Mesendoderm (in vitro differentiated cells): ENCODE data around the gene PRSS38.
"Not testable (repeated sequence)": the region's sequence is repeated elsewhere in the genome, so short reads cannot be mapped to it uniquely, and the experiment has no call there.

Experiments
- DNase-seq: peaks from one replicate; pipeline ENCODE4 v3.0.0; 2013
- H2AK5ac ChIP-seq: 2 replicates; pipeline ENCODE4 v1.6.1; 2013; ENCODE audit warnings: low read length, inconsistent platforms
- H2BK120ac ChIP-seq: 2 replicates; pipeline ENCODE4 v1.6.1; 2013; ENCODE audit warnings: low read depth, mild to moderate bottlenecking, low read length, moderate library complexity, mixed read lengths
- H2BK15ac ChIP-seq: replicated peaks from 2 replicates; pipeline ENCODE4 v1.6.1; 2013; ENCODE audit warnings: low read depth, mild to moderate bottlenecking, moderate library complexity
- H2BK5ac ChIP-seq: 2 replicates; pipeline ENCODE4 v1.6.1; 2013; ENCODE audit warnings: low read length, inconsistent platforms
- H3K18ac ChIP-seq: 2 replicates; pipeline ENCODE4 v1.6.1; 2013; ENCODE audit warnings: mild to moderate bottlenecking, low read length, mixed read lengths
- H3K23ac ChIP-seq: one replicate; pipeline ENCODE4 v1.6.1; 2013; ENCODE audit warnings: low read length
- H3K27ac ChIP-seq: 2 replicates; pipeline ENCODE4 v1.5.1; 2013; ENCODE audit warnings: low read depth, mild to moderate bottlenecking, inconsistent platforms, low read length, moderate library complexity
- H3K27me3 ChIP-seq: 2 replicates; pipeline ENCODE4 v1.6.1; 2013; ENCODE audit warnings: low read length, control low read depth, mild to moderate bottlenecking, inconsistent platforms; ENCODE audit not compliant: insufficient read depth, poor library complexity
- H3K36me3 ChIP-seq: 2 replicates; pipeline ENCODE4 v1.6.1; 2013; ENCODE audit warnings: low read length, inconsistent platforms; ENCODE audit not compliant: control insufficient read depth, insufficient read depth
- H3K4ac ChIP-seq: one replicate; pipeline ENCODE4 v1.6.1; 2013; ENCODE audit warnings: low read depth, mild to moderate bottlenecking, low read length, moderate library complexity
- H3K4me1 ChIP-seq: 2 replicates; pipeline ENCODE4 v1.6.1; 2013; ENCODE audit warnings: low read depth, low read length, inconsistent platforms; ENCODE audit not compliant: control insufficient read depth
- H3K4me2 ChIP-seq: 2 replicates; pipeline ENCODE4 v1.6.1; 2013; ENCODE audit warnings: low read length
- H3K4me3 ChIP-seq: 2 replicates; pipeline ENCODE4 v1.5.1; 2013; ENCODE audit warnings: mild to moderate bottlenecking, low read length
- H3K56ac ChIP-seq: one replicate; pipeline ENCODE4 v1.6.1; 2013; ENCODE audit warnings: low read length
- H3K79me1 ChIP-seq: 2 replicates; pipeline ENCODE4 v1.6.1; 2013; ENCODE audit warnings: low read length, inconsistent platforms
- H3K79me2 ChIP-seq: 2 replicates; pipeline ENCODE4 v1.6.1; 2013; ENCODE audit warnings: mild to moderate bottlenecking, low read length; ENCODE audit not compliant: control insufficient read depth, insufficient read depth
- H3K9ac ChIP-seq: 2 replicates; pipeline ENCODE4 v1.6.1; 2013; ENCODE audit warnings: low read length, inconsistent platforms
- H4K5ac ChIP-seq: one replicate; pipeline ENCODE4 v1.6.1; 2013; ENCODE audit warnings: low read length
- H4K8ac ChIP-seq: one replicate; pipeline ENCODE4 v1.6.1; 2013; ENCODE audit warnings: low read depth, mild to moderate bottlenecking, control low read depth, low read length, moderate library complexity
- WGBS: extraction: QIAGEN DNeasy Blood & Tissue Kit; methylation state at CpG from one replicate; pipeline ENCODE4 v1.1.7; 2013; ENCODE audit warnings: low lambda C conversion rate, missing lambda C conversion rate; ENCODE audit not compliant: insufficient coverage; ENCODE audit errors: extremely low coverage; 5-methylcytosine and 5-hydroxymethylcytosine counted together

PRSS38 gene

DNA sequence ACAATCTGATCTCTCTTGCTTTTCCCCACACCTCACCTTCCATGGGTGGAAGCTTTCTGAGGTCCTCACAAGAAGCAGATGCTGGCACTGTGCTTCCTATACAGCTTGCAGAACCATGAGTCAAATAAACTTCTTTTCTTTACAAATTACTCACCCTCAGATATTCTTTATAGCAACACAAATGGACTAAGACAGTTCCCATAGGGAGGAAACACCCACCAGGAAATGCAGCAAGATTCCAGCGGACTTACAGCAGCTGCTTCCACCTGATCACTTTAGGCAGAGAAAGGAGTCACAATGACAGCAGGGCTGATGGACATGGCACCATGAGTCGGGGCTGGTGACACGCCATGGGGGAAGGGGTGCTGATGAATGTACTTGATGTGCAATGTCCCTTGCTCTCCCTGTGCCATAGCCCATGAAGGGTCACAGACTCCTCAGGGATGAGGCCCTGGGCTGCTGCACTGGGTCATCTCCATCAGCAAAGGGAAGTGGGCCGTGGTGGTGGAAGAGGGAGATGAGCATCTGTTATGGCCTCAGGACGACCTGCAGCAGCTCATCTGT, 53.9 kb downstream of the PRSS38 start:
- Histone ChIP-seq H3K79me1 (no peaks in the 10 kb centered on the region), H4K8ac (no peak overlapping the region), H3K27ac (no peak overlapping the region), H2BK120ac (no peak overlapping the region), H3K9ac (no peak overlapping the region), H3K4me3 (no peak overlapping the region), H3K79me2 (no peaks in the 10 kb centered on the region), H2BK15ac (no peak overlapping the region), H3K4me1 (no peaks in the 10 kb centered on the region), H3K27me3 (no peaks in the 10 kb centered on the region), H3K36me3 (no peaks in the 10 kb centered on the region), H2AK5ac (no peak overlapping the region), H2BK5ac (no peak overlapping the region), H3K56ac (no peak overlapping the region), H4K5ac (no peak overlapping the region), H3K4ac (no peak overlapping the region), H3K18ac (no peak overlapping the region), H3K23ac (no peak overlapping the region), H3K4me2 (no peak overlapping the region)
- no peak for DNase-seq
- no CpG with 5 or more reads among the region's 5 CpGs for WGBS

DNA sequence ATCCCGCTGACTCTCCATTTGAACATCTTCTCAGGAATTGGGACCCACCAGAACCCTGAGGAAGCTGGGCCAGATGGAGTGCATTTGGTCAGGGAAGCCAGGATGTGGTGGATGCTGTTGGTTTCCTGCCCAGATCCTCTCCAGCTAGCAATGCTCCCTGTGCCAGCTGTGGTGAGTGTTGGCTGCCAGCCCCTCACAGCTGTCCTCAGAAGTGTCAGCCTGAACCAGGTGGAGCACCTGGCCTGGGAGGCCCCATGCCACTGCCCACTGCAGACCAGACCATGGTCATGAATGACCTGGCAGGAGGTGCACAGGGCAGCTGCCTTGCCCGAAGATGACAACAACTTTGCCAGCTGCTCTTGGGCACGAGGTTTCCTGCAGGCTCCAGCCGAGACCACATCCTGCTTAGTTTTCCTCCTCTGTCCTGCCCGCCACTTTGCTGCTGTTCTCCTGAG, 54.4 kb downstream of the PRSS38 start:
- H3K36me3 ChIP-seq = no peaks in the 10 kb centered on the region
- no peak overlapping the region for H3K27ac ChIP-seq

DNA sequence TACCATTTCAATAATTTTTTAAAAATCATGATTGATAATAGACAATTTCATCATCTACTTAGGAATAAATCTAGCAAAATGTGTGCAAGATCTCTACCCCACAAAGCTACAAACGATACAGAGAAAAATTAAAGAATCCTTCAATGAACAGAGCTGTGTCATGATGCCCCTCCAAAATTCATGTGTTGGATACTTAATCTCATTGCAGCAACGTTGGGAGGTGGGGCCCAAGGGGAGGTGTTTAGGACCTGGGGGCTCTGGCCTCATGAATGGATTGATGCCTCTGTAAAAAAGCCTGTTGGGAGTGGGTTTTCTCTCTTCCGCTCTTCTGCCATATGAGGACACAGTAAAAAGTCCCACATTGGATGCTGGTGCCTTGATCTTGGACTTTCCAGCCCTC, 54.9 kb downstream of the PRSS38 start:
- Histone ChIP-seq H3K4me1 (no peaks in the 10 kb centered on the region), H3K23ac (no peak overlapping the region), H3K9ac (no peak overlapping the region), H3K36me3 (no peaks in the 10 kb centered on the region), H2AK5ac (no peak overlapping the region), H3K79me2 (no peaks in the 10 kb centered on the region), H3K56ac (no peak overlapping the region), H3K4me3 (no peak overlapping the region), H2BK5ac (no peak overlapping the region), H3K27ac (no peak overlapping the region), H4K5ac (no peak overlapping the region), H3K4me2 (no peak overlapping the region), H3K18ac (no peak overlapping the region), H2BK15ac (no peak overlapping the region), H4K8ac (no peak overlapping the region), H3K4ac (no peak overlapping the region), H2BK120ac (no peak overlapping the region), H3K27me3 (no peaks in the 10 kb centered on the region), H3K79me1 (no peaks in the 10 kb centered on the region)
- no CpG with 5 or more reads among the region's 3 CpGs for WGBS
- DNase-seq = no peak

More for the DNA sequence above, 54.4 kb downstream of the PRSS38 start:
- H3K79me1 ChIP-seq = no peaks in the 10 kb centered on the region
- no peaks in the 10 kb centered on the region for H3K4me1 ChIP-seq
- H2AK5ac ChIP-seq = no peak overlapping the region
- no peak overlapping the region for H2BK5ac ChIP-seq
- H3K4ac ChIP-seq = no peak overlapping the region
- no peak overlapping the region for H3K4me2 ChIP-seq
- WGBS = no CpG with 5 or more reads among the region's 5 CpGs
- no peak overlapping the region for H4K8ac ChIP-seq
- H3K23ac ChIP-seq = no peak overlapping the region
- DNase-seq = no peak
- H3K18ac ChIP-seq = no peak overlapping the region
- H3K79me2 ChIP-seq = no peaks in the 10 kb centered on the region
- no peak overlapping the region for H3K56ac ChIP-seq
- H3K4me3 ChIP-seq = no peak overlapping the region
- no peak overlapping the region for H3K9ac ChIP-seq
- no peak overlapping the region for H2BK15ac ChIP-seq
- no peaks in the 10 kb centered on the region for H3K27me3 ChIP-seq
- H4K5ac ChIP-seq = no peak overlapping the region
- H2BK120ac ChIP-seq = no peak overlapping the region

DNA sequence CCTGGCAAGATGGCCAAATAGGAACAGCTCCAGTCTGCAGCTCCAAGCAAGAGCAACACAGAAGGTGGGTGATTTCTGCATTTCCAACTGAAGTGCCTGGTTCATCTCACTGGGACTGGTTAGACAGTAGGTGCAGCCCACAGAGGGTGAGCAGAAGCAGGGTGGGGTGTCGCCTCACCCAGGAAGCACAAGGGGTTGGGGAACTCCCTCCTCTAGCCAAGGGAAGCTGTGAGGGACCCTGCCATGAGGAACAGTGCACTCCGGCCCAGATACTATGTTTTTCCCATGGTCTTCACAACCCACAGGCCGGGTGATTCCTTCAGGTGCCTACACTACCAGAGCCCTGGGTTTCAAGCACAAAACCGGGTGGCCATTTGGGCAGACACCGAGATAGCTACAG, 56.4 kb downstream of the PRSS38 start:
- not testable (repeated sequence) for H2BK120ac ChIP-seq, H3K4ac ChIP-seq, H3K4me1 ChIP-seq, H3K9ac ChIP-seq, H3K79me1 ChIP-seq, H3K36me3 ChIP-seq, H3K4me2 ChIP-seq, H3K56ac ChIP-seq, DNase-seq, H3K4me3 ChIP-seq, H3K79me2 ChIP-seq, H3K27me3 ChIP-seq, H4K5ac ChIP-seq, H3K18ac ChIP-seq, H2AK5ac ChIP-seq, H3K23ac ChIP-seq, H2BK15ac ChIP-seq, H4K8ac ChIP-seq, H3K27ac ChIP-seq, H2BK5ac ChIP-seq
- WGBS = no CpG with 5 or more reads among the region's 5 CpGs

DNA sequence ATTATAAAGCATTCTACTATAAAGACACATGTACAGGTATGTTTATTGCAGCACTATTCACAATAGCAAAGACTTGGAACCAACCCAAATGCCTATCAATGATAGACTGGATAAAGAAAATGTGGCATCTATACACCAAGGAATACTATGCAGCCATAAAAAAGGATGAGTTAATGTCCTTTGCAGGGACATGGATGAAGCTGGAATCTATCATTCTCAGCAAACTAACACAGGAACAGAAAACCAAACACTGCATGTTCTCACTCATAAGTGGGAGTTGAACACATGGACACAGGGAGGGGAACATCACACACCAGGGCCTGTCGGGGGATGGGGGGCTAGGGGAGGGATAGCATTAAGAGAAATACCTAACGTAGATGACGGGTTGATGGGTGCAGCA, 62.3 kb downstream of the PRSS38 start:
- not testable (repeated sequence) for H3K79me2 ChIP-seq, H3K4ac ChIP-seq, H2BK15ac ChIP-seq, H3K4me1 ChIP-seq, H3K23ac ChIP-seq, H3K18ac ChIP-seq, H3K36me3 ChIP-seq, H3K4me3 ChIP-seq, H3K27ac ChIP-seq, H3K56ac ChIP-seq, H3K27me3 ChIP-seq, H3K9ac ChIP-seq, H3K79me1 ChIP-seq, H2BK5ac ChIP-seq, H2BK120ac ChIP-seq, DNase-seq, H3K4me2 ChIP-seq, H4K8ac ChIP-seq, H2AK5ac ChIP-seq, H4K5ac ChIP-seq
- WGBS = no CpG with 5 or more reads among the region's 3 CpGs

DNA sequence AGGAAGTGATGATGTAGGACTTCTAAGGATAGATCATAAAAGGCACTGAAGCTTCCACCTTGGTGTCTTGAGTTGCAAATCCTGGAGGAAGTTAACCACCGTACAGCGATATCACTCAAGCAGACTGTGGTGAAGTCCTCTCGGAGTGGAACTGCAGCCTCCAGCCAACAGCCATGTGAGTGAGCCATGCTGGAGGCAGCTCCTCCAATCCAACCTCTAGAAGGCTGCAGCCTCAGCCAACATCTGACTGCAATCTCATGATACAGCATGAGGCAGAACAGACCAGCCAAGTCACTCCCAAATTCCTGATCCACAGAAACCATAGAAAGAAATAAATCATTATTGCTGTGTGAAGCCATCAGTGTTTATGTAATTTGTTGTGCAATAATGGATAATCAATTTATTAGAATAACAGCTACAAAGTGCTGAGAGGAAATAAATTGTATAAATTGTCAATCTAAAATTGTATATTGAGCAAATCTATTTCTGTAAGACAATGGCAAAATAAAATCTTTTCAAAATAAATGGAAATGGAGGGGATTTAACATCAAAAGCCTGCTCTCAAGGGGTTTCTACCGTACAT, 65.0 kb downstream of the PRSS38 start:
- Histone ChIP-seq H3K79me1 (no peaks in the 10 kb centered on the region), H3K36me3 (no peaks in the 10 kb centered on the region), H3K4ac (no peak overlapping the region), H2BK15ac (no peak overlapping the region), H3K56ac (no peak overlapping the region), H3K4me2 (no peak overlapping the region), H3K4me1 (no peaks in the 10 kb centered on the region), H3K23ac (no peak overlapping the region), H3K27me3 (no peaks in the 10 kb centered on the region), H3K9ac (no peak overlapping the region), H4K5ac (no peak overlapping the region), H2AK5ac (no peak overlapping the region), H3K18ac (no peak overlapping the region), H2BK120ac (no peak overlapping the region), H4K8ac (no peak overlapping the region), H3K4me3 (no peak overlapping the region), H3K27ac (no peak overlapping the region), H3K79me2 (no peaks in the 10 kb centered on the region), H2BK5ac (no peak overlapping the region)
- no CpG with 5 or more reads among the region's 4 CpGs for WGBS
- DNase-seq = no peak
